Smooth muscle cell of the brain vasculature (primary cell): ENCODE results near the gene RPS6KA1.

ENCODE experiments used
- DNase-seq: peaks from one replicate; pipeline ENCODE4 v3.0.0-alpha.2; 2012; ENCODE audit warnings: low read depth, low spot score

RPS6KA1 gene

DNA sequence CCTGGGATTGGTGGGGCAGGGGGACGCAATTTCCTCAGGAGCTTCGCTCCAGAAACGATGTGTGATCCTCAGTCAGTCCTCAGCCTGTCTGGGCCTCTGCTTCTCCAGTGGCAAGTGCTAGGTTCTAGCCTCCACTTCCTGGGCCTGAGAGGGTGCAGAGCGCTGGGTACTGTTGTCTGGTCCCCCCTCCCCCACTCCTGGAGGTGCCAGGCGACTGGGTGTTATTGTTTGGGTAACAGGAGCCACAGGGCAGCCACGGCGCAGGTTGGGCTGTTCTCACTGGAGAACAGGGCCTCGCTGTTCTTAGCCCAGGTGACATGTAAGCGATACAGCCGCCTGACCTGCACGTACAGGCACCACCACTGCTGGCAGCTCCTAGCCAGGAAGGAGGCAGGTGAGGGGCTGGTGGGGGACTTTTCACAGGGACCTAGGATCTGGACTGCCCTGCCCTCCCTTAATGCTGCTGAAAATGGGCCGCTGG lies 2.1 kb downstream of the RPS6KA1 start:
- DNase-seq, result no peak

- DNase-seq, result no peak
Measured at GRCh38 chr1:26533951-26534509, 4.5 kb downstream of the RPS6KA1 start.

DNA sequence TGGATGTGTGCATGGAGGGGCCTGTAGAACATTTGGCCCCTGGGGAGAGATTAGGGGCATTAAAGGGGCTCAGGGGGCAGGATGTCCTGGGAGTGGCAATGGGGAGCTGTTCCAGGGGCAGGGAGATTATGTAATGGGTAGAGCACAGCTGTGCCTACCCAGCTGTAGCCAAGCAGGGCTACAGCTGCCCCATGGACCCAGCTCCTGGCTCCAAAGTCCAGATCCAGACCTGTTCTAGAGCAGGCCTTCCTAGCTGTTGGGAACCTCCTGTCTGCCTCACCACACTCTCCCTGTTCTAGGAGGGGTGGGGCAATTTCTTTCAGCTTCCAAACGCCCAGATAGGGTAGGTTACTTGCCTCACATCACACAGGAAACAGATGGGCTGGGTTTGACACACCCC lies 5.6 kb downstream of the RPS6KA1 start:
- DNase-seq, result no peak

- no peak for DNase-seq
Measured at GRCh38 chr1:26536081-26536480, 6.5 kb downstream of the RPS6KA1 start.

- no peak for DNase-seq
Measured at GRCh38 chr1:26536521-26536920, 7.0 kb downstream of the RPS6KA1 start.

DNA sequence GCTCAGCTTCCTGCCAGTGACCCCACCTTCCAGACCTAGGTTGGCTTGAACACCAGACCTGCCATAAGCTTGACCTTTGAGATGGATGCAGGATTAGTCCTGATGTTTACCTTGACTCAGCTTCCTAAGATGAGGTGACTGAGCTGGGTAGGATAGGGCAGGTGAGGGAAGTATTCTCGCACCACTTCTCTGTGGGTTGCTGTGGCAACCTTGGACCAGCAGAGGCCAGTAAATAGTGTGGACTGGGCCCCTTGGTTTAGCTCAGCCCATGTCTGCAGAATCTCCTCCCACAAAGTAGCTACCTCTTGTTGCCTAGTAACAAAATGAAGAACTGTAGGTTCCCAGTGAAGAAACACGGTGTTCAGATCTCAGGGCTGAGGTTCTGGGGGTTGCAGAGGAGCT lies 8.4 kb downstream of the RPS6KA1 start:
- DNase-seq, result no peak

- no peak for DNase-seq
Measured at GRCh38 chr1:26538480-26539412, 9.2 kb downstream of the RPS6KA1 start.

DNA sequence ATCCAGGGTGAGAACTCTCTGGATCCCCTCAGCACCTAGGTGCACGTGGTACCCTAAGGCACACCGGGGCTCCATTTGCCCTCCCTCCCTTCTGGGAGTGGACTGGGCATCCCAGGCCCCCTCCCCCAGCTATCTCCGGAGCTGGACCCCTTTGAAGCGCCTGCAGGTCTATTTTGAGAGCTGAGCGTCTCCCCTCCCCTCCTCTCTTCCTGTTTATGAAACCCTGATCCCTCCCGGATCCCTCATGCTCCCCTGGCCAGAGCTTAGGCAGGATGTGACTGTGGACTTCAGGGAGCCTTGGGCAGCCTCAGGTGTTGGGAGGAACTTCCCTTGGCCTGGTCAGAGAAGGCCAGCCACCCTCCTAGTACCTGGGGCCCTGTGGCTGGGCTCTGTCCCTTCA lies 10.2 kb downstream of the RPS6KA1 start:
- DNase-seq, result no peak

DNA sequence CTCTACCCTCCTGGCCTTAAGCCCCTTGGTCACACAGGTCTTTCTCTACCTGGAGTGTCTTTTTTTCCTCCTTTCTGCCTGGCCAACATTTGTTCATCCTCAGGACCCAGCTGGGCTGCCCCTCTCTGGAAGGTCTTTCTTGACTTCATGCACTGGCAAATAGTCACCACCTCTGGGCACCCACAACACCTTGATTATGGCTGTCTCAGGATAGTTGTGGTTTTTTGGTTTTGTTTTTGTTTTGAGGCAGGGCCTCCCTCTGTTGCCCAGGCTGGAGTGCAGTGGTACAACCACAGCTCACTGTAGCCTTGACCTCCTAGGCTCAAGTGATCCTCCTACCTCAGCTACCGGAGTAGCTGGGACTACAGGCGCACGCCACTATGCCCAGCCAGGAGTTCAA lies 10.8 kb downstream of the RPS6KA1 start:
- DNase-seq, result no peak

DNA sequence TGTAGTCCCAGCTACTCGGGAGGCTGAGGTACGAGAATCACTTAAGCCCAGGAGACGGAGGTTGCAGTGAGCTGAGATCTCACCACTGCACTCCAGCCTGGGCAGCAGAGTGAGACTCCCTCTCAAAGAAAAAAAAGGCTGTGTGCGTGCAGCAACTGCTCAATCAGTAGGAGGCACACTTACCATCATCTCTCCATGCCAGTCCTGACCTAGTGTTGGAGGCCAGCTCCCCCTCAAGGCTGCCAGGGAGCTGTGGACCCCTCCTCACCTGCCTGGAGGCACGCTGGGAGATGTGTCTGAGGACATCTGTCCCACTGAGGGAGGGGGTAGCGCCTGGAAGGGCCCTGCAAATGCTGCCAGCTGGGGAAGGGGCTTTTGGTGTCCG lies 11.9 kb downstream of the RPS6KA1 start:
- DNase-seq, result no peak

GRCh38 chr1:26541816-26542711 lies 12.5 kb downstream of the RPS6KA1 start:
- no peak for DNase-seq

DNA sequence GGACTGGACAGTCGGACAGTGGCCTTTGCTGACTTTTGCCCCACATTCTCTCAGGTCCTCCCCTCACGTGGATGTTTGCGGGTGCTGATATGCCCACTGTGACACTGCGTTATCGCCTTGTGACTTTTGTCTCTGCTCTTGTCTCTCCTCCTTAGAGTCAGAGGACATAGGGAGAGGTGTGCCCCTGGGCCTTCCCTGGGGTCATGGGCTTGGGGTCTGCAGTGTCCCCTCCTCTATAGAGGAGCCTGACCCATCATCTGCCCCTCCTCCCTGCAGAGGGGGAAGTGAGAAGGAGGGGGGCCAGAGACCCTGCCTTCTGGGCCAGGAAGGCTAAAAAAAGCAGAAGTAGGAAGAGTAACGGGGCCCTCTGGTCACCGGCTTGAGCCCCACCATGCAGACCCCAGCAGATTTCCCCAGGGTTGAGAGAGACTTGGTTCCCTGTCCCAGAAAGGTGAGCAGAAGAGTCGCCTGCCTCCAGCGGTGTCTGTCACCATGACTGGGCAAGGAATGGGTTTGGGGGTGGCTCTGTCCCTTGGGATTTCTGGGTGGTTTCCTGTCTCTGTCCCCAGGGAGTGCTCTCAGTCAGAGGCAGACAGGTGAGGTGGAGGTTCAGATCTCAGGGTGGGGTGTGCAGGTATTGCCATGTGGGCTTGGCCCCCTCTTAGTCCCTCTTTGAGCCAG lies 13.3 kb downstream of the RPS6KA1 start:
- DNase-seq, result no peak

- no peak for DNase-seq
Measured at GRCh38 chr1:26543462-26543861, 13.9 kb downstream of the RPS6KA1 start.

DNA sequence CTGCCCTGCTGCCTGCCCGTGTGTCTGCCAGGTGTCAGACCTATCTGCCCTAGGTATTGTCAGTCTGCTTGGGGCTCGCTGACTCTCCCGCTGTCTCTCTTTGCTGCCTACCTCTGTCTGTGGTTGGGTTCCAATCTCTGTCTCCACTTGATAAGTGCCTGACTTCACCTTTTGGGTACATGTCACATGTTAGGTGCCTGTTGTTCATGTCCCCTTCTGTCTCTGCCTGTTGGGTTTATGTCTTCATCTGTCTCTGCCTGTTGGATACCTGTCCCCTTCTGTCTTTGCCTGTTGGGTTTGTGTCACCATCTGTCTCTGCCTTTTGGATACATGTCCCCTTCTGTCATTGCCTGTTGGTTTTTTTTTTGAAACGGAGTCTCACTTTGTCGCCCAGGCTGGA lies 14.6 kb downstream of the RPS6KA1 start:
- DNase-seq, result no peak

DNA sequence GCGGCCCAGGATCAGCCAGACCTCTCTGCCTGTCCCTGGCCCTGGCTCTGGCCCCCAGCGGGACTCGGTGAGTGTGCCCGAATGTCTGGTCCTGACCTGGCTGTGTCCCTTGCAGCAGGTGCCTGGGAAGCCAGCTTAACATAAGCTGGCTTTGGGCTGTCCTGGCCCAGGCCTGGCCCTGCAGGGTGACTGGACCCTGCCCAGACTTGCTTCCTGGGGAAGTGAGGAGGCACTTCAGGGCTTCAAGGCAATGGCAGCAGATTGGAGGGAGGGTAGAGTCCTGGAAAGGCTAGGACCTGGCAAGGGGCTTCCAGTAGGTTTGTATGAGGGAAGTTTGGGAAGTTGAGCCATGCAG lies 16.4 kb downstream of the RPS6KA1 start:
- no peak for DNase-seq

DNA sequence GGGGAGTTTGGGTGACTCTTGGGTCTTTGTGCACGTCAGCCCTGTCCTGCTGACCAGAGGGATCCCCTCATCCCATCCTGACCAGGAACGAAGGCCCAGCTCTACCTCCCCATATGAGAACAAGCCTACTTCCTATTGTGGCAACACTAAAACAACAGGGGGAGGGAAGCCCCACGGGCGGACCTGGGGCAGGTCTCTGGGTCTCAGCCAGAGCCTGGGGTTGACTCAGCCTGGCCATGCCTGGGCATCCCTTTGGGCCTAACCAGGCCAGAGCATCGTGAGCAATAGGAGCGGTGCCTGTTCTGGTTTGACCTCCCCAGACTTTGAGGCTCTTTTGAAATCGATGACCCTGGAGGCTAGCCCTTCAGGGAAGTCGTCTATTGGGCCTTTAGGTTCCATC lies 16.8 kb downstream of the RPS6KA1 start:
- DNase-seq, result no peak

- DNase-seq, result no peak
Measured at GRCh38 chr1:26546819-26547218, 17.3 kb downstream of the RPS6KA1 start.

GRCh38 chr1:26548841-26549240 lies 19.3 kb downstream of the RPS6KA1 start:
- no peak for DNase-seq

- no peak for DNase-seq
Measured at GRCh38 chr1:26550946-26551345, 21.4 kb downstream of the RPS6KA1 start.

DNA sequence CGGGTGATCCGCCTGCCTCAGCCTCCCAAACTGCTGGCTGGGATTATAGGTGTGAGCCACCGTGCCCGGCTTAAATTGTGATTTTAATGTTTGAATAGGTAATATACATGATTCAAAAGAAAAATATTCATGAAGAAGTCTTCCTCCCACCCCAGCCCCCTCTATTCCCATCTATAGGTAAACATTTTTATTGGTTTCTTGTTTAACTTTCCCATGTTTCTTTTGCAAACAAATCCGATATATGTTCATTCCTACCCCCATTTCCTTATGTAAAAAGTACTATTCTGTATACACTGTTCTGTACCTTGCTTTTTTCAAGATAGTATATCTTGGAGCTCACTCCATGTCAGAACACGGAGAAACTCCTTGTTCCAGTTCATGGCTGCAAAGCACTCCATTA lies 23.2 kb downstream of the RPS6KA1 start:
- no peak for DNase-seq

- no peak for DNase-seq
Measured at GRCh38 chr1:26553942-26554682, 24.6 kb downstream of the RPS6KA1 start.
